K562 (cell line): ENCODE data around the gene BRWD1. TPM values are rescaled to one million over a fixed set of nuclear protein-coding genes. Genes with fewer than 3 reads are reported as not detected.

Experiments
- C11orf30 ChIP-seq: fragments of 450-650 bp; IDR thresholded peaks from 2 replicates; pipeline ENCODE4 v1.6.1; 2016; ENCODE audit warnings: low read depth, mild to moderate bottlenecking
- CREB3L1 ChIP-seq: fragments of 450-650 bp; IDR thresholded peaks from 2 replicates; pipeline ENCODE4 v1.6.1; 2014; ENCODE audit warnings: low read depth, mild to moderate bottlenecking, moderate library complexity, borderline replicate concordance
- E4F1 ChIP-seq: fragments of 250-450 bp; sonication (Bioruptor Pico); IDR thresholded peaks from 2 replicates; pipeline ENCODE4 v1.5.0; 2021; ENCODE audit warnings: mild to moderate bottlenecking, borderline replicate concordance
- GABPB1 ChIP-seq: sonication (generic); formaldehyde crosslinking; IDR thresholded peaks from 2 replicates; pipeline ENCODE4 v1.8.0; 2022; ENCODE audit warnings: mild to moderate bottlenecking, missing genetic modification reagents
- GTF2F1 ChIP-seq: IDR thresholded peaks from 2 replicates; pipeline ENCODE4 v1.6.1; 2011; ENCODE audit warnings: low read depth, low read length, improper control_type of control experiment
- HES1 ChIP-seq: fragments of 450-650 bp; IDR thresholded peaks from 2 replicates; pipeline ENCODE4 v1.6.1; 2016; ENCODE audit warnings: low read depth, mild to moderate bottlenecking, moderate library complexity
- HLTF ChIP-seq: fragments of 450-650 bp; IDR thresholded peaks from 2 replicates; pipeline ENCODE4 v1.6.1; 2016
- KLF1 ChIP-seq: fragments of 450-650 bp; IDR thresholded peaks from 2 replicates; pipeline ENCODE4 v1.6.1; 2016; ENCODE audit warnings: missing genetic modification characterization, missing compliant biosample characterization
- KLF10 ChIP-seq: fragments of 250-450 bp; sonication (Bioruptor Pico); IDR thresholded peaks from 2 replicates; pipeline ENCODE4 v1.6.1; 2021; ENCODE audit warnings: matching md5 sums
- PATZ1 ChIP-seq: fragments of 250-450 bp; sonication (Bioruptor Pico); IDR thresholded peaks from 2 replicates; pipeline ENCODE4 v1.5.0; 2020; ENCODE audit warnings: mild to moderate bottlenecking, borderline replicate concordance
- POLR2H ChIP-seq: IDR thresholded peaks from 2 replicates; pipeline ENCODE4 v1.6.1; 2016; ENCODE audit warnings: missing genetic modification characterization, low read depth, mild to moderate bottlenecking, control low read depth, missing compliant biosample characterization, moderate library complexity
- POLR3G ChIP-seq: IDR thresholded peaks from 2 replicates; pipeline ENCODE4 v1.6.1; 2011; ENCODE audit not compliant: insufficient read length, insufficient replicate concordance; ENCODE audit errors: extremely low read depth
- PRPF4 ChIP-seq: fragments of 200-400 bp; formaldehyde crosslinking; IDR thresholded peaks from one replicate; pipeline ENCODE4 v1.6.1; 2017; ENCODE audit warnings: low read length, low read depth, mild to moderate bottlenecking; ENCODE audit not compliant: insufficient read depth, poor library complexity, severe bottlenecking
- PTBP1 ChIP-seq: fragments of 200-400 bp; formaldehyde crosslinking; IDR thresholded peaks from 2 replicates; pipeline ENCODE4 v1.6.1; 2017; ENCODE audit warnings: low read depth, low read length
- RB1 ChIP-seq: fragments of 450-650 bp; IDR thresholded peaks from 2 replicates; pipeline ENCODE4 v1.6.1; 2017; ENCODE audit warnings: low read depth, mild to moderate bottlenecking
- SIN3B ChIP-seq: fragments of 450-650 bp; IDR thresholded peaks from 2 replicates; pipeline ENCODE4 v1.6.1; 2017; ENCODE audit warnings: low read depth, mild to moderate bottlenecking, moderate library complexity
- TFE3 ChIP-seq: fragments of 450-650 bp; formaldehyde crosslinking; IDR thresholded peaks from 2 replicates; pipeline ENCODE4 v1.4.0; 2020; ENCODE audit warnings: mild to moderate bottlenecking, mixed read lengths
- ZNF830 ChIP-seq: fragments of 250-450 bp; sonication (Bioruptor Pico); IDR thresholded peaks from 2 replicates; pipeline ENCODE4 v1.5.0; 2021; ENCODE audit warnings: mild to moderate bottlenecking
- ZSCAN29 ChIP-seq: fragments of 450-650 bp; IDR thresholded peaks from 2 replicates; pipeline ENCODE4 v1.6.1; 2017
- polyA plus RNA-seq, 8 experiments: library from polyadenylated mRNA; depleted of rRNA in 4 of 8; stranded (reverse) in 5 of 8; unstranded in 3 of 8; fragments of >200 nt; fragmentation: Nextera tagmentation in 2 of 8; fragmentation: Illumina TruSeq in 1 of 8; extraction: Ambion mirVana in 2 of 8; extraction: Trizol in 1 of 8; gene quantifications; 2 replicates each; pipeline versions ENCODE4 v1.2.1 to v1.2.3, GENCODE V29; 2011 to 2014; ENCODE audit warnings: inconsistent platforms in 1 of 8, missing spikeins in 1 of 8
- total RNA-seq, 7 experiments: library from RNA; depleted of rRNA in 6 of 7; stranded (reverse); fragments of >200 nt in 6 of 7; fragmentation: Illumina TruSeq in 2 of 7; extraction: Trizol in 2 of 7; gene quantifications; 2 replicates each; pipeline versions ENCODE4 v1.2.1 to v1.2.3, GENCODE V29; 2011 to 2021; ENCODE audit warnings: low replicate concordance in 1 of 7

BRWD1 gene
- total and polyA plus RNA-seq, 9 of the 15 experiments (the other 6 are each of a cell fraction or from before 2014, with no cell fraction given): 10.1 to 60.2 (median 34.1) TPM

GRCh38 chr21:39183272-39184049, 130.0 kb downstream of the BRWD1 start, which contains the start of gene PSMG1 (continued):
- TF ChIP-seq TFE3 (CRISPR knock-in tag) (peak; percentile 5; the same call in 1 of the 2 replicates), GABPB1 (CRISPR knock-in tag) (peak; percentile 80), E4F1 (CRISPR knock-in tag) (no peak; the same call in 1 of the 2 replicates), SIN3B (peak; percentile 61; the same call in 1 of the 2 replicates), CREB3L1 (peak; percentile 19; the same call in 1 of the 2 replicates), C11orf30 (peak; percentile 13; the same call in 1 of the 2 replicates), KLF10 (CRISPR knock-in tag) (no peak), PRPF4 (peak; percentile 86), ZNF830 (CRISPR knock-in tag) (peak; percentile 81; the same call in 1 of the 2 replicates), GTF2F1 (peak; percentile 90), PATZ1 (no peak; the same call in 1 of the 2 replicates), KLF1 (tag) (peak; percentile 88), POLR3G (no peak), HES1 (peak; percentile 50), HLTF (no peak), PTBP1 (0 out of 2 replicates have a peak, but pooled peaks have one; percentile 38), ZSCAN29 (no peak), POLR2H (tag) (peak; percentile 92), RB1 (peak; percentile 88)
